A673 (cell line): ENCODE measurements around the gene CYP2A13. TPM values are rescaled to one million over a fixed set of nuclear protein-coding genes. Genes with fewer than 3 reads are reported as not detected.
A peak's percentile ranks its signal among the peaks of the same experiment; 100 is the strongest.
"Not testable (repeated sequence)": the region's sequence is repeated elsewhere in the genome, so short reads cannot be mapped to it uniquely, and the experiment has no call there.

Source experiments
- BruUV-seq: library from RNA; stranded (reverse); fragments of 400-500 nt; replicated peaks from 2 replicates; lab custom pipeline; 2021; lab: Mats Ljungman, UMichigan
- CTCF ChIA-PET: fragments of 300-600 bp; sonication (Branson Sonifier 250); formaldehyde crosslinking; loops from one replicate; lab custom pipeline; 2022; ENCODE audit warnings: antibody characterized with exemption; lab: Charles Lee
- POLR2A ChIA-PET: fragments of 300-600 bp; sonication (Branson Sonifier 250); formaldehyde crosslinking; loops from one replicate; lab custom pipeline; 2022; ENCODE audit warnings: antibody characterized with exemption; ENCODE audit not compliant: low non-redundant PET; lab: Charles Lee
- DNase-seq: peaks from one replicate; pipeline ENCODE4 v3.0.0-alpha.2; 2015; ENCODE audit warnings: low spot score
- H3K27ac ChIP-seq: fragments of 200-600 bp; sonication (generic); 2 replicates; pipeline ENCODE4 v1.5.1; 2016; ENCODE audit warnings: mixed run types, low read depth, mild to moderate bottlenecking, mixed read lengths, antibody characterized with exemption, low read length; ENCODE audit not compliant: poor library complexity, severe bottlenecking
- H3K27me3 ChIP-seq: fragments of 200-600 bp; sonication (generic); replicated peaks from 2 replicates; pipeline ENCODE4 v1.6.1; 2017; ENCODE audit warnings: mixed run types, low read depth, mild to moderate bottlenecking, mixed read lengths, antibody characterized with exemption, low read length; ENCODE audit not compliant: insufficient read depth, poor library complexity
- H3K36me3 ChIP-seq: fragments of 200-600 bp; sonication (generic); 2 replicates; pipeline ENCODE4 v1.6.1; 2016; ENCODE audit warnings: mixed run types, mild to moderate bottlenecking, mixed read lengths, antibody characterized with exemption, low read length; ENCODE audit not compliant: insufficient read depth, poor library complexity, severe bottlenecking
- H3K4me1 ChIP-seq: fragments of 200-600 bp; sonication (generic); 2 replicates; pipeline ENCODE4 v1.6.1; 2017; ENCODE audit warnings: mixed run types, mild to moderate bottlenecking, mixed read lengths, antibody characterized with exemption, low read length; ENCODE audit not compliant: insufficient read depth, poor library complexity, severe bottlenecking
- H3K4me3 ChIP-seq: fragments of 200-600 bp; sonication (generic); 2 replicates; pipeline ENCODE4 v1.5.1; 2016; ENCODE audit warnings: low read depth, mixed run types, mild to moderate bottlenecking, mixed read lengths, low read length; ENCODE audit not compliant: poor library complexity, severe bottlenecking
- H3K9me3 ChIP-seq: fragments of 200-600 bp; sonication (generic); 2 replicates; pipeline ENCODE4 v1.6.1; 2016; ENCODE audit warnings: mixed run types, low read depth, mild to moderate bottlenecking, mixed read lengths, antibody characterized with exemption, low read length; ENCODE audit not compliant: poor library complexity, severe bottlenecking
- EZH2 ChIP-seq: fragments of 200-600 bp; sonication (generic); IDR thresholded peaks from 2 replicates; pipeline ENCODE4 v1.6.1; 2017; ENCODE audit warnings: borderline replicate concordance, low read depth, mild to moderate bottlenecking, mixed read lengths, antibody characterized with exemption, low read length; ENCODE audit not compliant: poor library complexity, severe bottlenecking
- intact Hi-C: fragments of 100-400 bp; cut with micrococcal nuclease; formaldehyde crosslinking; loops from one replicate; pipeline ENCODE4 v1.10.0; 2022; ENCODE audit not compliant: unreplicated experiment
- total RNA-seq: library from RNA; stranded (reverse); gene quantifications from 2 replicates; pipeline ENCODE4 v1.2.3, GENCODE V29; 2021
- TF ChIP-seq, protein P1 (sequence below): fragments of 300-800, 200-600 bp; sonication (generic); conservative IDR thresholded peaks from 2 replicates; pipeline ENCODE4 v1.5.1; 2017; ENCODE audit warnings: low read depth, mild to moderate bottlenecking, antibody characterized with exemption, low read length, moderate library complexity, mixed read lengths

Gene CYP2A13
- total RNA-seq, 1 experiment from 2014 or later = not detected

DNA sequence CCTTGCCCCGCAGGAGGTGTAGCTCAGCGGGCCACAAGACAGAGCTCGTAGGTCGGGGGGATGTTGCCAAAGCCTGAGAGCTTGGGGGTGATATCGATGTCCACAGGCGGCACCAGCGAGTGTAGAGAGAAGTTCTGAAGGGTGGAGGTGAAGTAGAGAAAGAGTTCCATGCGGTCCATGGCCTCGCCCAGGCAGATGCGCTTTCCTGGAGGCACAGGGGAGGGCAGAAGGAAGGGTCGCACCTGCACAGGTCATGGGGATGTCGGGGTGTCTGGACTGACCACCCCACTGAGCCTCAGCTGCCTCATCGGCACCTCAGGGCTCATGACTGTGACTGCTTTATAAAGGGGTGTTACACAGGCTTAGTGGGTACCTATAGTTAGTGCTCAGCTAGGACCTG lies 37.8 kb upstream of the CYP2A13 start:
- ChIA-PET POLR2A (no interaction called here), CTCF (no interaction called here)
- intact Hi-C loops = no loop called here
- no peak overlapping the region for H3K27ac ChIP-seq
- no peaks in the 10 kb centered on the region for H3K4me1 ChIP-seq
- H3K36me3 ChIP-seq = no peaks in the 10 kb centered on the region
- BruUV-seq = no TSS peak
- no peak overlapping the region for H3K4me3 ChIP-seq
- TF ChIP-seq, protein P1, sequence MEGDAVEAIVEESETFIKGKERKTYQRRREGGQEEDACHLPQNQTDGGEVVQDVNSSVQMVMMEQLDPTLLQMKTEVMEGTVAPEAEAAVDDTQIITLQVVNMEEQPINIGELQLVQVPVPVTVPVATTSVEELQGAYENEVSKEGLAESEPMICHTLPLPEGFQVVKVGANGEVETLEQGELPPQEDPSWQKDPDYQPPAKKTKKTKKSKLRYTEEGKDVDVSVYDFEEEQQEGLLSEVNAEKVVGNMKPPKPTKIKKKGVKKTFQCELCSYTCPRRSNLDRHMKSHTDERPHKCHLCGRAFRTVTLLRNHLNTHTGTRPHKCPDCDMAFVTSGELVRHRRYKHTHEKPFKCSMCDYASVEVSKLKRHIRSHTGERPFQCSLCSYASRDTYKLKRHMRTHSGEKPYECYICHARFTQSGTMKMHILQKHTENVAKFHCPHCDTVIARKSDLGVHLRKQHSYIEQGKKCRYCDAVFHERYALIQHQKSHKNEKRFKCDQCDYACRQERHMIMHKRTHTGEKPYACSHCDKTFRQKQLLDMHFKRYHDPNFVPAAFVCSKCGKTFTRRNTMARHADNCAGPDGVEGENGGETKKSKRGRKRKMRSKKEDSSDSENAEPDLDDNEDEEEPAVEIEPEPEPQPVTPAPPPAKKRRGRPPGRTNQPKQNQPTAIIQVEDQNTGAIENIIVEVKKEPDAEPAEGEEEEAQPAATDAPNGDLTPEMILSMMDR = no peak
- TF ChIP-seq EZH2 = no peak
- H3K9me3 ChIP-seq = no peaks in the 10 kb centered on the region
- peaks cover 6% of the 10 kb centered on the region for H3K27me3 ChIP-seq
- DNase-seq = no peak

DNA sequence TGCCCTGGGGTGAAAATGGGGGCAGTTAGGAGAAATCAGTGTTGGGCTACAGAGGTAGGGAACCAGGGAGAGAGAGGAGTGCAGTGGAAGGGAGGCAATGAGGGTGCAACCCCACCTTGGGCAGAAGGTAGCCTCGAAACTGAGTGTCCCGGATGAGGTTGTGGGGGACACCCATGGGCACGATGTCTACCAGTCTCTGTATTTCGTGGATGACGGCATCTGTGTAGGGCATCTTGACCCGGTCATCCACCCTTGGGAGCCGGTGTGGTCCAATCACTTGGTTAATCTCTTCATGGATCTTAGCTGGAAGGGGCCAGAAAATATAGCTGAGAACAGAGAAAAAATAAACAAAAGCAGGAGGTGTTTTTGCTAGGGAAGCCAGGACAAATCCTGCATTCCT lies 36.1 kb upstream of the CYP2A13 start:
- H3K4me3 ChIP-seq, POLR2A ChIA-PET, DNase-seq, H3K27ac ChIP-seq, CTCF ChIA-PET, BruUV-seq, intact Hi-C loops, H3K4me1 ChIP-seq, H3K9me3 ChIP-seq, H3K36me3 ChIP-seq: not testable (repeated sequence)
- peaks cover 17% of the 10 kb centered on the region for H3K27me3 ChIP-seq

DNA sequence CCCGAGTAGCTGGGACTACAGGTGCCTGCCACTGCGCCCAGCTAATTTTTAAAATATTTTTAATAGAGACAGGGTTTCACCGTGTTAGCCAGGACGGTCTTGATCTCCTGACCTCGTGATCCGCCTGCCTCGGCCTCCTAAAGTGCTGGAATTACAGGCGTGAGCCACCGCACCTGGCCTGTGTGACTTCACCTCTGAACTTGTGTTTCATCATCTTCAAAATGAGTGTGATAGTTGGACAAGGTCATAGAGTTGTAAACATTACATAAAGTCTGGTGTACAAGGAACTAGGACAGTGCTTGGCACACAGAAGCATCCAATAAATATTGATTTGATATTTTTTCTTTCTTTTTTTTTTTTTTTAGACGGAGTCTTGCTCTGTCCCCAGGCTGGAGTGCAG lies 34.9 kb upstream of the CYP2A13 start:
- H3K27me3 ChIP-seq = peaks cover 21% of the 10 kb centered on the region
- BruUV-seq, DNase-seq, H3K4me1 ChIP-seq, intact Hi-C loops, H3K4me3 ChIP-seq, H3K9me3 ChIP-seq, POLR2A ChIA-PET, H3K27ac ChIP-seq, CTCF ChIA-PET, H3K36me3 ChIP-seq: not testable (repeated sequence)

DNA sequence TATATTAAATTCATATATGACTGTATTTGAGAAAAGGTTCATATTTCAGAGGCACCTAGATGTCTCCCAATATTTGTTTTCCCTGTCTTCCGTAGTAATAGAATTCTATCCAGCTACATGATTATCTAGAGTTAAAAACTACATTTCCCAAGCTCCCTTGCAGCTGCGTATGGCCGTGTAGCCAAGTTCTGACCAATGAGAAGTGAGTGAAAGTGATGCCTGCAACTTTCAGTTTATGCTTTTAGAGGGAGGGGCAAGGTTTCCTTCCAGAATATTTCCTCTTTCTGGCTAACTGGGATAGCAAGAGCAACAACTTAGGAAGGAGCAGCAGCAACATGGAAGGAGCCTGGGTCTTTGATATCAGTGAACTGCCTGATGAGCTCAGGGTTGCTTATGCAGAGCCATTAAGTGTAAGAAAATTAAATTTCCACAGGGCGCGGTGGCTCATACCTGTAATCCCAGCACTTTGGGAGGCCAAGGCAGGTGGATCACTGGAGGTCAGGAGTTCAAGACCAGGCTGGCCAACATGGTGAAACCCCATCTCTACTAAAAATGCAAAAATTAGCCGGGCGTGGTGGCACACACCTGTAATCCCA lies 23.2 kb upstream of the CYP2A13 start:
- no peaks in the 10 kb centered on the region for H3K36me3 ChIP-seq
- DNase-seq = peak; percentile 47
- no peaks in the 10 kb centered on the region for H3K4me1 ChIP-seq
- H3K4me3 ChIP-seq = no peak overlapping the region
- no peak for TF ChIP-seq EZH2
- TF ChIP-seq, protein P1 = no peak
- peaks cover 54% of the 10 kb centered on the region for H3K27me3 ChIP-seq
- BruUV-seq = no TSS peak
- intact Hi-C loops = no loop called here
- ChIA-PET POLR2A (no interaction called here), CTCF (no interaction called here)
- no peak overlapping the region for H3K27ac ChIP-seq
- H3K9me3 ChIP-seq = no peaks in the 10 kb centered on the region
